Osteocyte (in vitro differentiated cells): ENCODE results near the gene PRXL2B. TPM values are rescaled to one million over a fixed set of nuclear protein-coding genes. Genes with fewer than 3 reads are reported as not detected.

Experiments used
- DNase-seq: peaks from one replicate; pipeline ENCODE4 v3.0.0; 2021; ENCODE audit warnings: mixed read lengths; ENCODE audit not compliant: unreplicated experiment; ENCODE audit errors: extremely low spot score
- H3K27ac Mint-ChIP-seq: one replicate; pipeline ENCODE4 v1.8.0; 2021; ENCODE audit warnings: mild to moderate bottlenecking, mixed read lengths; ENCODE audit not compliant: unreplicated experiment
- H3K27me3 Mint-ChIP-seq: one replicate; pipeline ENCODE4 v1.8.0; 2021; ENCODE audit warnings: mixed read lengths; ENCODE audit not compliant: unreplicated experiment
- H3K36me3 Mint-ChIP-seq: one replicate; pipeline ENCODE4 v1.8.0; 2021; ENCODE audit warnings: mixed read lengths; ENCODE audit not compliant: unreplicated experiment
- H3K4me1 Mint-ChIP-seq: one replicate; pipeline ENCODE4 v1.8.0; 2021; ENCODE audit warnings: mixed read lengths; ENCODE audit not compliant: unreplicated experiment
- H3K4me3 Mint-ChIP-seq: one replicate; pipeline ENCODE4 v1.8.0; 2021; ENCODE audit warnings: mild to moderate bottlenecking, moderate library complexity, mixed read lengths; ENCODE audit not compliant: unreplicated experiment
- H3K9me3 Mint-ChIP-seq: one replicate; pipeline ENCODE4 v1.8.0; 2021; ENCODE audit warnings: mixed read lengths; ENCODE audit not compliant: unreplicated experiment
- CTCF ChIP-seq: fragments of 200-600 bp; sonication (generic); IDR thresholded peaks from 2 replicates; pipeline ENCODE4 v1.5.0; 2021; ENCODE audit warnings: antibody characterized with exemption, mild to moderate bottlenecking, moderate library complexity
- total RNA-seq: library from RNA; stranded (reverse); gene quantifications from 2 replicates; pipeline ENCODE4 v1.2.1, GENCODE V29; 2021

Gene PRXL2B
- total RNA-seq, 1 donor from 2014 or later, result 24.8 TPM

- no peak for TF ChIP-seq CTCF
- Mint-ChIP-seq H3K4me1 (peaks cover 15% of the 10 kb centered on the region), H3K4me3 (peak overlapping the region; percentile 85), H3K9me3 (no peaks in the 10 kb centered on the region), H3K27me3 (peaks cover 3% of the 10 kb centered on the region), H3K36me3 (peaks cover 1% of the 10 kb centered on the region), H3K27ac (peak overlapping the region; percentile 27)
- no peak for DNase-seq
Measured at GRCh38 chr1:2585318-2586092, 1.1 kb upstream of the PRXL2B start.

- no peak for DNase-seq
- Mint-ChIP-seq H3K27ac (no peak overlapping the region), H3K4me3 (peak overlapping the region; percentile 71), H3K27me3 (no peaks in the 10 kb centered on the region), H3K4me1 (peaks cover 15% of the 10 kb centered on the region), H3K36me3 (peaks cover 1% of the 10 kb centered on the region), H3K9me3 (no peaks in the 10 kb centered on the region)
- TF ChIP-seq CTCF, result no peak
Measured at GRCh38 chr1:2587071-2587859, 688 bp downstream of the PRXL2B start.

- TF ChIP-seq CTCF, result no peak
- peaks cover 1% of the 10 kb centered on the region for H3K36me3 Mint-ChIP-seq
- peaks cover 15% of the 10 kb centered on the region for H3K4me1 Mint-ChIP-seq
- H3K27ac Mint-ChIP-seq, result no peak overlapping the region
- no peaks in the 10 kb centered on the region for H3K9me3 Mint-ChIP-seq
- H3K27me3 Mint-ChIP-seq, result no peaks in the 10 kb centered on the region
- DNase-seq, result no peak
- H3K4me3 Mint-ChIP-seq, result peak overlapping the region; percentile 71
Measured at GRCh38 chr1:2587860-2588571, 1.4 kb downstream of the PRXL2B start.

GRCh38 chr1:2588661-2589430 lies 2.3 kb downstream of the PRXL2B start:
- Mint-ChIP-seq H3K4me3 (peak overlapping the region; percentile 35), H3K4me1 (peaks cover 15% of the 10 kb centered on the region), H3K9me3 (no peaks in the 10 kb centered on the region), H3K36me3 (peaks cover 1% of the 10 kb centered on the region), H3K27ac (no peak overlapping the region), H3K27me3 (no peaks in the 10 kb centered on the region)
- no peak for TF ChIP-seq CTCF
- DNase-seq, result no peak
